Measurements from ENCODE around the gene MTTP. TPM values are rescaled to one million over a fixed set of nuclear protein-coding genes. Genes with fewer than 3 reads are reported as not detected.
A peak's percentile ranks its signal among the peaks of the same experiment; 100 is the strongest.

The MTTP gene
- total and polyA plus RNA-seq, 8 donors: 0.05 to 39.1 (median 0.51) TPM; not detected in 4

GRCh38 chr4:99536848-99537247 lies 37.8 kb upstream of the MTTP start:
- Histone ChIP-seq H3K4me3 (no peak overlapping the region), H3K27ac (no peak overlapping the region), H3K9me3 (no peaks in the 10 kb centered on the region), H3K4me1 (no peaks in the 10 kb centered on the region), H3K36me3 (no peaks in the 10 kb centered on the region), H3K27me3 (no peaks in the 10 kb centered on the region)
- no peak for TF ChIP-seq EP300 (IDR thresholded peaks at IDR 0.05)
- DNase-seq: no peak
- WGBS, 5 donors: 46 to 58% (median 50%) methylated on average over 2 of the region's 2 CpGs
- intact Hi-C loops (cut with DNase I; ENCODE audit: low total_unique reads): no loop called here

GRCh38 chr4:99537674-99538073 lies 37.0 kb upstream of the MTTP start:
- 66 to 84% (median 76%) methylated on average over 4 of the region's 4 CpGs for WGBS, 5 donors
- no peaks in the 10 kb centered on the region for H3K4me1 ChIP-seq

GRCh38 chr4:99540277-99540939 lies 34.2 kb upstream of the MTTP start:
- no peak for DNase-seq
- TF ChIP-seq EP300 (IDR thresholded peaks at IDR 0.05) (no peak), CTCF (IDR thresholded peaks at IDR 0.05) (no peak), POLR2AphosphoS5 (IDR thresholded peaks at IDR 0.05) (no peak), POLR2A (IDR thresholded peaks at IDR 0.05) (no peak)
- peaks cover 0 to 7% (median 3%) of the 10 kb centered on the region in 4 donors for H3K9me3 ChIP-seq
- H3K27ac ChIP-seq: peak overlapping the region in 1 of 5 donors; percentile 3
- intact Hi-C loops (cut with DNase I; ENCODE audit: low total_unique reads): no loop called here
- no peaks in the 10 kb centered on the region for H3K27me3 ChIP-seq
- H3K4me1 ChIP-seq: no peaks in the 10 kb centered on the region
- H3K36me3 ChIP-seq: no peaks in the 10 kb centered on the region
- no peak overlapping the region for H3K4me3 ChIP-seq

More at GRCh38 chr4:99537674-99538073, 37.0 kb upstream of the MTTP start:
- Histone ChIP-seq H3K36me3 (no peaks in the 10 kb centered on the region), H3K4me3 (no peak overlapping the region), H3K27ac (no peak overlapping the region), H3K27me3 (no peaks in the 10 kb centered on the region), H3K9me3 (no peaks in the 10 kb centered on the region)
- intact Hi-C loops (cut with DNase I; ENCODE audit: low total_unique reads): no loop called here
- no peak for DNase-seq
- TF ChIP-seq CTCF (IDR thresholded peaks at IDR 0.05): no peak
- TF ChIP-seq POLR2A (IDR thresholded peaks at IDR 0.05): no peak
- TF ChIP-seq EP300 (IDR thresholded peaks at IDR 0.05): no peak
- no peak for TF ChIP-seq POLR2AphosphoS5 (IDR thresholded peaks at IDR 0.05)

- intact Hi-C loops (cut with DNase I; ENCODE audit: low total_unique reads): no loop called here
- Histone ChIP-seq H3K4me3 (no peak overlapping the region), H3K9me3 (no peaks in the 10 kb centered on the region), H3K4me1 (no peaks in the 10 kb centered on the region), H3K27ac (no peak overlapping the region), H3K36me3 (peaks cover 0 to 53% (median 23%) of the 10 kb centered on the region in 4 donors), H3K27me3 (no peaks in the 10 kb centered on the region)
- no peak for DNase-seq
- WGBS, 5 donors: 98 to 99% (median 99%) methylated on average over 2 of the region's 2 CpGs
- TF ChIP-seq POLR2A (IDR thresholded peaks at IDR 0.05): no peak
- no peak for TF ChIP-seq EP300 (IDR thresholded peaks at IDR 0.05)
- no peak for TF ChIP-seq CTCF (IDR thresholded peaks at IDR 0.05)
- no peak for TF ChIP-seq POLR2AphosphoS5 (IDR thresholded peaks at IDR 0.05)
Measured at GRCh38 chr4:99552872-99553271, 21.8 kb upstream of the MTTP start.

Measured in stomach (tissue), 9 donors.